Endodermal cell (in vitro differentiated cells): Measurements from ENCODE around the gene KRTAP29-1. TPM values are rescaled to one million over a fixed set of nuclear protein-coding genes. Genes with fewer than 3 reads are reported as not detected.
"Not testable (repeated sequence)": the region's sequence is repeated elsewhere in the genome, so short reads cannot be mapped to it uniquely, and the experiment has no call there.

Experiments used
- DNase-seq: peaks from one replicate; pipeline ENCODE4 v3.0.0-alpha.2; 2017
- H3K27ac ChIP-seq: 2 replicates; pipeline ENCODE4 v1.5.1; 2013; ENCODE audit warnings: mild to moderate bottlenecking, low read depth, low read length, moderate library complexity
- H3K27me3 ChIP-seq: 2 replicates; pipeline ENCODE4 v1.6.1; 2013; ENCODE audit warnings: mild to moderate bottlenecking, low read length, moderate library complexity; ENCODE audit not compliant: insufficient read depth, control insufficient read depth, poor library complexity, severe bottlenecking
- H3K36me3 ChIP-seq: 2 replicates; pipeline ENCODE4 v1.7.0; 2013; ENCODE audit warnings: mild to moderate bottlenecking, low read length, moderate library complexity; ENCODE audit not compliant: control insufficient read depth, insufficient read depth
- H3K4me1 ChIP-seq: one replicate; pipeline ENCODE4 v1.7.0; 2013; ENCODE audit warnings: low read length; ENCODE audit not compliant: control insufficient read depth, insufficient read depth
- H3K4me3 ChIP-seq: 2 replicates; pipeline ENCODE4 v1.5.1; 2013; ENCODE audit warnings: mild to moderate bottlenecking, low read length, moderate library complexity
- H3K9ac ChIP-seq: 2 replicates; pipeline ENCODE4 v1.6.1; 2013; ENCODE audit warnings: mild to moderate bottlenecking, low read length, moderate library complexity; ENCODE audit not compliant: poor library complexity, severe bottlenecking; ENCODE audit errors: extremely low read depth
- H3K9me3 ChIP-seq: 2 replicates; pipeline ENCODE4 v1.6.1; 2013; ENCODE audit warnings: mild to moderate bottlenecking, low read length, moderate library complexity; ENCODE audit not compliant: control insufficient read depth
- H3K27ac Mint-ChIP-seq: 2 replicates; pipeline ENCODE4 v1.8.0; 2020; ENCODE audit warnings: mixed read lengths
- H3K27me3 Mint-ChIP-seq: 2 replicates; pipeline ENCODE4 v1.8.0; 2021; ENCODE audit warnings: mild to moderate bottlenecking, mixed read lengths; ENCODE audit not compliant: insufficient read depth
- H3K36me3 Mint-ChIP-seq: 2 replicates; pipeline ENCODE4 v1.8.0; 2020; ENCODE audit warnings: low read depth, mixed read lengths
- H3K4me1 Mint-ChIP-seq: 2 replicates; pipeline ENCODE4 v1.8.0; 2020; ENCODE audit warnings: mixed read lengths
- H3K4me3 Mint-ChIP-seq: 2 replicates; pipeline ENCODE4 v1.8.0; 2020; ENCODE audit warnings: mild to moderate bottlenecking, moderate library complexity, mixed read lengths
- H3K9me3 Mint-ChIP-seq: 2 replicates; pipeline ENCODE4 v1.8.0; 2020; ENCODE audit warnings: mild to moderate bottlenecking, mixed read lengths
- WGBS, 2 experiments: methylation state at CpG; one replicate each; pipeline versions ENCODE4 v1.1.5 to v1.1.7; 2013; ENCODE audit warnings: missing lambda C conversion rate in 2 of 2, mixed read lengths in 1 of 2; ENCODE audit not compliant: insufficient coverage in 1 of 2, insufficient read length in 1 of 2; 5-methylcytosine and 5-hydroxymethylcytosine counted together
- long read RNA-seq, 4 experiments: library from polyadenylated mRNA in 2 of 4; library from RNA in 1 of 4; library from capped mRNA in 1 of 4; stranded (forward) in 3 of 4; unstranded in 1 of 4; transcript quantifications; one replicate each; pipeline ENCODE4 v2.0.0, GENCODE V29; 2020 to 2021; ENCODE audit warnings: inconsistent platforms in 1 of 4
- polyA plus RNA-seq, 2 experiments: library from polyadenylated mRNA; stranded (reverse); fragments of 50-300 nt; gene quantifications; one replicate each; pipeline ENCODE4 v1.2.3, GENCODE V29; 2013
- total RNA-seq, 2 donors: library from RNA; stranded (reverse); fragmentation: NEBNext Ultra II Directional in 1 of 2; extraction: Animal tissue kit (Norgen Biotek cat#: 25700) in 1 of 2; gene quantifications; 2 replicates in 1 of 2; 3 replicates in 1 of 2; pipeline ENCODE4 v1.2.1, GENCODE V29; 2021
- TF ChIP-seq, protein P1 (sequence below): fragments of 200-600 bp; sonication (generic); conservative IDR thresholded peaks from 2 replicates; pipeline ENCODE4 v1.5.0; 2021; ENCODE audit warnings: antibody characterized with exemption, mild to moderate bottlenecking

Gene KRTAP29-1, protein sequence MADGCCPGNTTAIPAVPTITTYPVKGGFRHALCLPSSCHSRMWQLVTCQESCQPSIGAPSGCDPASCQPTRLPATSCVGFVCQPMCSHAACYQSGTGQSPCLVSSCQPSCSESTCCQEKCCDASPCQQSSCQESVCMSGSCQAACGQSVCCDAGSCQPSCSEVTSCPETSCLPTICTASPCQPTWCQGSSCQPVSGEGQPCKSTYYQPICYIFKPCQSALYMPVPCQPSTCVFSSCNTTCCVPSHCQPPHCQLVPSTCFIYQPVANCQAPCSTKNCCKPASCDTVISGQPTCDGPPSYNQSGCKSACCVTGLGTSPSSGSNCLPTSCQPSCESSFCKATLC
- not detected for total RNA-seq
- not detected for polyA plus RNA-seq (2013, experiment 1 of 2)
- polyA plus RNA-seq (2013, experiment 2 of 2), result not detected
- long read RNA-seq, experiment 1, result 0 reads
- long read RNA-seq, experiment 2, result 0 reads
- long read RNA-seq, experiment 3, result 0 reads
- long read RNA-seq, experiment 4, result 0 reads

DNA sequence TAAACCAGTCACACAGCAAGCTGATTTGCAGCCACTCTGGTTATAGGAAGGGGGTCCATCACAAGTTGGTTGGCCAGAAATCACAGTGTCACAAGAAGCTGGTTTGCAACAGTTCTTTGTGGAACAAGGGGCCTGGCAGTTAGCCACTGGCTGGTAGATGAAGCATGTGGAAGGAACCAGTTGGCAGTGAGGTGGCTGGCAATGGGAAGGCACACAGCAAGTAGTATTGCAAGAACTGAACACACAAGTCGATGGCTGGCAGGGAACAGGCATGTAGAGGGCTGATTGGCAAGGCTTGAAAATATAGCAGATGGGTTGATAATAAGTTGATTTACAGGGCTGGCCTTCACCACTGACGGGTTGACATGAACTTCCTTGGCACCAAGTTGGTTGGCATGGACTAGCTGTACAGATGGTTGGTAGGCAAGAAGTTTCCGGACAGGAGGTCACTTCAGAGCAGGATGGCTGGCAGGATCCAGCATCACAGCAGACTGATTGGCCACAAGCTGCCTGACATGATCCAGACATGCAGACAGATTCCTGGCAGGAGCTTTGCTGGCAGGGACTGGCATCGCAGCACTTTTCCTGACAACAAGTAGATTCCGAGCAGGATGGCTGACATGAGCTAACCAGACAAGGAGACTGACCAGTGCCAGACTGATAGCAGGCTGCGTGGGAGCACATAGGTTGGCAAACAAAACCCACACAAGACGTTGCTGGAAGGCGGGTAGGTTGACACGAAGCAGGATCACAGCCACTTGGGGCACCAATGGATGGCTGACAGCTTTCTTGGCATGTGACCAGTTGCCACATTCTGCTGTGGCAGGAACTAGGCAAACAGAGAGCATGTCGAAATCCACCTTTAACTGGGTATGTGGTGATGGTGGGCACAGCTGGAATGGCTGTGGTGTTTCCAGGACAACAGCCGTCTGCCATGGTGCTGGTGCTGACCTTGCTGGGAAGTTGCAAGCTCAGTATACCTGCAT is at the start of gene KRTAP29-1:
TSS of gene KRTAP29-1 (minus strand) at position 936 of the 986 bp plus-strand sequence. CDS start at position 936, 0 bp downstream.
- Histone ChIP-seq H3K4me1 (no peaks in the 10 kb centered on the region), H3K9ac (no peak within 1 kb of the TSS), H3K27ac (no peak within 1 kb of the TSS), H3K36me3 (no peaks in the 10 kb centered on the region), H3K27me3 (no peaks in the 10 kb centered on the region), H3K4me3 (no peak within 1 kb of the TSS), H3K9me3 (no peaks in the 10 kb centered on the region)
- H3K27ac Mint-ChIP-seq, result no peak within 1 kb of the TSS
- TF ChIP-seq, protein P1, sequence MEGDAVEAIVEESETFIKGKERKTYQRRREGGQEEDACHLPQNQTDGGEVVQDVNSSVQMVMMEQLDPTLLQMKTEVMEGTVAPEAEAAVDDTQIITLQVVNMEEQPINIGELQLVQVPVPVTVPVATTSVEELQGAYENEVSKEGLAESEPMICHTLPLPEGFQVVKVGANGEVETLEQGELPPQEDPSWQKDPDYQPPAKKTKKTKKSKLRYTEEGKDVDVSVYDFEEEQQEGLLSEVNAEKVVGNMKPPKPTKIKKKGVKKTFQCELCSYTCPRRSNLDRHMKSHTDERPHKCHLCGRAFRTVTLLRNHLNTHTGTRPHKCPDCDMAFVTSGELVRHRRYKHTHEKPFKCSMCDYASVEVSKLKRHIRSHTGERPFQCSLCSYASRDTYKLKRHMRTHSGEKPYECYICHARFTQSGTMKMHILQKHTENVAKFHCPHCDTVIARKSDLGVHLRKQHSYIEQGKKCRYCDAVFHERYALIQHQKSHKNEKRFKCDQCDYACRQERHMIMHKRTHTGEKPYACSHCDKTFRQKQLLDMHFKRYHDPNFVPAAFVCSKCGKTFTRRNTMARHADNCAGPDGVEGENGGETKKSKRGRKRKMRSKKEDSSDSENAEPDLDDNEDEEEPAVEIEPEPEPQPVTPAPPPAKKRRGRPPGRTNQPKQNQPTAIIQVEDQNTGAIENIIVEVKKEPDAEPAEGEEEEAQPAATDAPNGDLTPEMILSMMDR, result no peak
- H3K4me1 Mint-ChIP-seq, result no peaks in the 10 kb centered on the region
- no peaks in the 10 kb centered on the region for H3K27me3 Mint-ChIP-seq
- 88 to 89% methylated on average over 10 to 11 of the region's 11 CpGs for WGBS, 2 experiments
- H3K9me3 Mint-ChIP-seq, result no peaks in the 10 kb centered on the region
- H3K4me3 Mint-ChIP-seq, result no peak within 1 kb of the TSS
- H3K36me3 Mint-ChIP-seq, result no peaks in the 10 kb centered on the region
- peak; percentile 41 for DNase-seq

DNA sequence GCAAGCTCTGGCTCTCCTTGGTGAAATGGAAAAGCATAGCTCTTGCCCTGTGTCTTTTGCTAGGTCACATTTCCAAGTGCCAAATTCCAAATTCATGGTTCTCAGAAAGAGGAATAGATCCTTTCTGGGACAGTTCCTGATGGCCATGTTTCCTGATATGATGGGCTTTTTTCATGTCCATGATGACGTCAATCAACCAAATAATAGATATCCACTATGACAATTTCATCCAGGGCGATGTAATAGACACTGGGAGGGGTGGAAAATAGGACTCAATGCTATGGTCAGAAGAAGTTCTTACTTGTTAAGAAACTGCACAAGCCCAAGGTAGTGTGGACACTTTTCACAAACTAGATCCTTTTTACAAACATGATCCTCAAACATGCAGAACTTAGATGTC is 48.5 kb upstream of the KRTAP29-1 start:
- H3K27ac ChIP-seq, result no peak overlapping the region
- Mint-ChIP-seq H3K27ac (no peak overlapping the region), H3K4me3 (no peak overlapping the region), H3K36me3 (no peaks in the 10 kb centered on the region), H3K27me3 (peaks cover 9% of the 10 kb centered on the region), H3K4me1 (no peaks in the 10 kb centered on the region), H3K9me3 (no peaks in the 10 kb centered on the region)
- H3K4me1 ChIP-seq, result no peaks in the 10 kb centered on the region
- H3K9me3 ChIP-seq, result no peaks in the 10 kb centered on the region
- H3K36me3 ChIP-seq, result no peaks in the 10 kb centered on the region
- no peak for DNase-seq
- H3K27me3 ChIP-seq, result peaks cover 9% of the 10 kb centered on the region
- WGBS, 2 experiments, result 94% methylated on average over 2 of the region's 2 CpGs; no CpG with 5 or more reads in 1 of the 2 experiments
- TF ChIP-seq, protein P1, result no peak
- H3K9ac ChIP-seq, result no peak overlapping the region
- H3K4me3 ChIP-seq, result no peak overlapping the region

DNA sequence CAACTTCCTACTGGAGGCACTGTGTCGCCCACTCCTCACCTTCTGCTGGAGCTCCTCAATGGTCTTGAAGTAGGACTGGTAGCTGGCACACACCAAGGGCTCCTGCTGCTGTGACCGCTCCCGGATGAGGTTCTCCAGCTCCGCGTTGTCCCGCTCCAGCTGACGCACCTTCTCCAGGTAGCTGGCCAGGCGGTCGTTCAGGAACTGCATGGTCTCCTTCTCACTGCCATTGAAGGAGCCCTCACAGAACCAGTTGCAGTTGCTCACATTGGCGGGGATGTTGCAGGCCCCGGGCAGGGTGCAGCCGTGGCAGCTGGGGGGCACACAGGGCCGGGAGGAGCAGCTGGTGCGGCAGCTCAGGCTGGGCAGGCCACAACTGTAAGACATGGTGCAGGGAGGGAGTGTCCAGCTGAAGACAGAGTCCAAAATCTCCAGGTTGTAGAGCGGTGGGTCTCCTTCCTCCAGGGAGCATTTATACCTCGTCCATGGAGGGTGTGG is 47.8 kb upstream of the KRTAP29-1 start, which contains the start of gene KRT33A:
TSS of gene KRT33A (minus strand) at position 448 of the 498 bp plus-strand sequence. CDS start at position 387, 61 bp downstream.
- not testable (repeated sequence) for H3K4me1 ChIP-seq, H3K27ac ChIP-seq, H3K27ac Mint-ChIP-seq, H3K27me3 Mint-ChIP-seq, H3K9me3 ChIP-seq, H3K4me3 ChIP-seq, H3K4me3 Mint-ChIP-seq, H3K4me1 Mint-ChIP-seq, H3K9me3 Mint-ChIP-seq, H3K36me3 Mint-ChIP-seq, H3K27me3 ChIP-seq, H3K36me3 ChIP-seq, H3K9ac ChIP-seq
- 83 to 91% methylated on average over 6 to 16 of the region's 16 CpGs for WGBS, 2 experiments
- peak; percentile 22 for DNase-seq
